ENCODE data around the gene ACTR1B. TPM values are rescaled to one million over a fixed set of nuclear protein-coding genes. Genes with fewer than 3 reads are reported as not detected.

The ACTR1B gene
- total RNA-seq, 1 experiment from 2014 or later, result 33.8 TPM

DNA sequence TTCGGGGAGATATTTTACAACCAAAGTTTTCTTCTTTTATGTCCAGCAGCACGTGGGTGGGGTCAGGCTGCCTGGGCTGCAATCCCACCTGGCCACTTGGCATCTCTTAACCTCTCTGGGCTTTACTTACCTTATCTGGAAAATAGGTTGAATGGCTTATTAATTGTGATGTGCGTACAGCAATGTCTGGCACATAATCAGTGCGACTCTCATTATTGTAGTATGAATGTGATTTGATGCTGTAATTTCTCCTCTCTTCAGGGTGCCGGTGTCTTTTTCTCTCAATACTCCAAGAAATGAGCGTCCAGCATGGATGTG lies 47.5 kb upstream of the ACTR1B start:
- Histone ChIP-seq H4K20me1 (ENCODE audit: control insufficient read depth, insufficient read depth, insufficient read length) (no peaks in the 10 kb centered on the region), H2BK12ac (ENCODE audit: insufficient read length, low read depth, low read length) (no peak overlapping the region), H3K56ac (ENCODE audit: insufficient read length, low read depth, low read length) (no peak overlapping the region), H2AFZ (ENCODE audit: low read length) (no peak overlapping the region), H3K4me2 (ENCODE audit: insufficient read depth, insufficient read length, low read length) (no peak overlapping the region), H2AK5ac (ENCODE audit: insufficient read length, low read length) (no peak overlapping the region), H3K18ac (ENCODE audit: insufficient read length, low read depth, low read length) (no peak overlapping the region), H3K23ac (ENCODE audit: insufficient read length, low read depth, low read length) (no peak overlapping the region), H3T11ph (ENCODE audit: low read length) (no peak overlapping the region), H4K91ac (ENCODE audit: insufficient read length, low read depth, low read length) (no peak overlapping the region), H4K8ac (replicated peaks; ENCODE audit: insufficient read length, low read depth, low read length) (no peak overlapping the region), H3K79me1 (ENCODE audit: insufficient read depth, low read depth, low read length, poor library complexity, severe bottlenecking) (no peaks in the 10 kb centered on the region), H3K27me3 (ENCODE audit: insufficient read depth, low read length) (no peaks in the 10 kb centered on the region), H3K4me1 (ENCODE audit: insufficient read depth, low read length) (no peaks in the 10 kb centered on the region), H4K5ac (ENCODE audit: insufficient read length, low read depth, low read length) (no peak overlapping the region), H3K79me2 (ENCODE audit: insufficient read depth, low read length) (no peaks in the 10 kb centered on the region), H3K4ac (ENCODE audit: low read depth, low read length) (no peak overlapping the region), H2BK5ac (ENCODE audit: insufficient read length, low read length) (no peak overlapping the region), H2BK15ac (ENCODE audit: low read depth, low read length) (no peak overlapping the region), H2BK120ac (ENCODE audit: low read depth, low read length, poor library complexity, severe bottlenecking) (no peak overlapping the region), H3K27ac (ENCODE audit: insufficient read length, low read depth, low read length) (no peak overlapping the region), H2BK20ac (ENCODE audit: low read depth, low read length, poor library complexity, severe bottlenecking) (no peak overlapping the region), H3K23me2 (ENCODE audit: insufficient read length, low read depth, low read length, poor library complexity, severe bottlenecking) (no peaks in the 10 kb centered on the region), H3K14ac (ENCODE audit: insufficient read depth, low read length) (no peak overlapping the region), H3K9ac (ENCODE audit: extremely low read depth, insufficient read length, low read length) (no peak overlapping the region), H3K9me3 (ENCODE audit: control insufficient read depth, low read depth, low read length) (no peaks in the 10 kb centered on the region)
- peaks cover 0 to 2% of the 10 kb centered on the region in 2 experiments; a peak in 2 of 5 replicates for H3K9me3 Mint-ChIP-seq
- TF ChIP-seq, protein P1, sequence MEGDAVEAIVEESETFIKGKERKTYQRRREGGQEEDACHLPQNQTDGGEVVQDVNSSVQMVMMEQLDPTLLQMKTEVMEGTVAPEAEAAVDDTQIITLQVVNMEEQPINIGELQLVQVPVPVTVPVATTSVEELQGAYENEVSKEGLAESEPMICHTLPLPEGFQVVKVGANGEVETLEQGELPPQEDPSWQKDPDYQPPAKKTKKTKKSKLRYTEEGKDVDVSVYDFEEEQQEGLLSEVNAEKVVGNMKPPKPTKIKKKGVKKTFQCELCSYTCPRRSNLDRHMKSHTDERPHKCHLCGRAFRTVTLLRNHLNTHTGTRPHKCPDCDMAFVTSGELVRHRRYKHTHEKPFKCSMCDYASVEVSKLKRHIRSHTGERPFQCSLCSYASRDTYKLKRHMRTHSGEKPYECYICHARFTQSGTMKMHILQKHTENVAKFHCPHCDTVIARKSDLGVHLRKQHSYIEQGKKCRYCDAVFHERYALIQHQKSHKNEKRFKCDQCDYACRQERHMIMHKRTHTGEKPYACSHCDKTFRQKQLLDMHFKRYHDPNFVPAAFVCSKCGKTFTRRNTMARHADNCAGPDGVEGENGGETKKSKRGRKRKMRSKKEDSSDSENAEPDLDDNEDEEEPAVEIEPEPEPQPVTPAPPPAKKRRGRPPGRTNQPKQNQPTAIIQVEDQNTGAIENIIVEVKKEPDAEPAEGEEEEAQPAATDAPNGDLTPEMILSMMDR (conservative IDR thresholded peaks at IDR 0.05), result no peak
- peaks cover 2% of the 10 kb centered on the region for H3K27me3 Mint-ChIP-seq (ENCODE audit: low read depth)
- H3K36me3 Mint-ChIP-seq (ENCODE audit: insufficient read depth in 1 of 3, low read depth in 3 of 3), result peaks cover 0 to 4% (median 0%) of the 10 kb centered on the region in 3 experiments; a peak in 3 of 7 replicates
- no peak for DNase-seq
- peaks cover 4 to 11% of the 10 kb centered on the region in 2 experiments for H3K4me1 Mint-ChIP-seq
- no peak overlapping the region; a peak in 1 of 7 replicates for H3K27ac Mint-ChIP-seq
- no CpG with 5 or more reads among the region's 6 CpGs for WGBS (ENCODE audit: extremely low coverage, insufficient read length, low lambda C conversion rate)
- no peak overlapping the region for H3K4me3 Mint-ChIP-seq
